OCI-LY3 (cell line): ENCODE data around the gene CYSTM1.

Experiments used
- EZH2phosphoT487 ChIP-seq: fragments of 200-600 bp; shearing (Covaris generic); IDR thresholded peaks from 2 replicates; pipeline ENCODE4 v1.6.1; 2018; ENCODE audit warnings: antibody characterized with exemption, mixed run types, low read depth
- TF ChIP-seq, protein P1 (sequence below): fragments of 200-600, 300-600 bp; sonication (generic); IDR thresholded peaks from 2 replicates; pipeline ENCODE4 v1.5.1; 2014; ENCODE audit warnings: antibody characterized with exemption, low read length, low read depth

DNA sequence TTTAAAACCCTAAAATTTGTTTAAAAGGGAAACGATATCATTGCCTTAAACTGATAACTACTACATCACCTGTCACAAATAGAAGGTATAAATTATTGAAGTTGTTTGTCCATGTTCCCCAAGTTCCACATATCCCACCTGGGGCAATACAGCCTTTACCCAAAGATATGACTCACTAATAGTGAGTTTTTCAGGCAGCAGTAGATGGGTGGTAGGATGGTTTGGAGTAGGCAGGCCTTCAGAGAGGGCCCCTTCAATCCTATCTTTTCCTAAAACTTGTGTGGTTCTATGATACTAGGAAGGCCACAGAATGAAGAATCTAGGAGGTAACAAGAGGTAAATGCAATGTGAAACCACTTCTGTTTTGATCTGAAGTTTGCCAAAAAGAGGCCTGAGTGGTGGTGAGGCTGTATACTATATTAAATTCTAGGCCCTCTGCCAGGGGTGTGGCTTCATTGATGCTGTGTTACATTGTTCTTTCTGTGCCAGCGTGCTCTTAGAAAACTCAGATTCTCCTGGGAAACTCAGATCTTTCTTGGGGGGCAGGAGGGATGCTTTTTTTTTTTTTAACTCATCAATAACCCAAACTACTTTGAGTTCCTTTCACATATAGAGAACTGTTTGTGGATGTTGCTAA is 7.2 kb downstream of the CYSTM1 start:
- TF ChIP-seq, protein P1, sequence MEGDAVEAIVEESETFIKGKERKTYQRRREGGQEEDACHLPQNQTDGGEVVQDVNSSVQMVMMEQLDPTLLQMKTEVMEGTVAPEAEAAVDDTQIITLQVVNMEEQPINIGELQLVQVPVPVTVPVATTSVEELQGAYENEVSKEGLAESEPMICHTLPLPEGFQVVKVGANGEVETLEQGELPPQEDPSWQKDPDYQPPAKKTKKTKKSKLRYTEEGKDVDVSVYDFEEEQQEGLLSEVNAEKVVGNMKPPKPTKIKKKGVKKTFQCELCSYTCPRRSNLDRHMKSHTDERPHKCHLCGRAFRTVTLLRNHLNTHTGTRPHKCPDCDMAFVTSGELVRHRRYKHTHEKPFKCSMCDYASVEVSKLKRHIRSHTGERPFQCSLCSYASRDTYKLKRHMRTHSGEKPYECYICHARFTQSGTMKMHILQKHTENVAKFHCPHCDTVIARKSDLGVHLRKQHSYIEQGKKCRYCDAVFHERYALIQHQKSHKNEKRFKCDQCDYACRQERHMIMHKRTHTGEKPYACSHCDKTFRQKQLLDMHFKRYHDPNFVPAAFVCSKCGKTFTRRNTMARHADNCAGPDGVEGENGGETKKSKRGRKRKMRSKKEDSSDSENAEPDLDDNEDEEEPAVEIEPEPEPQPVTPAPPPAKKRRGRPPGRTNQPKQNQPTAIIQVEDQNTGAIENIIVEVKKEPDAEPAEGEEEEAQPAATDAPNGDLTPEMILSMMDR, result no peak
- TF ChIP-seq EZH2phosphoT487, result no peak
